Spleen (tissue), 7 donors: Measurements from ENCODE around the gene ARL6IP1.

Experiments
- POLR2A ChIP-seq, 3 donors: fragments of 450-650 bp; IDR thresholded peaks; one replicate each; pipeline ENCODE4 v1.5.1; 2017; ENCODE audit warnings: antibody characterized with exemption in 3 of 3, mild to moderate bottlenecking in 1 of 3
- TF ChIP-seq, protein P1 (sequence below), 11 experiments: fragments of 200-600 bp in 7 of 11; fragments of 450-650 bp in 4 of 11; sonication (generic) in 4 of 11; IDR thresholded peaks in 8 of 11; conservative IDR thresholded peaks in 3 of 11; 1 replicate in 7 of 11; 2 replicates in 4 of 11; pipeline versions ENCODE4 v1.4.0 to v1.8.0; 2016 to 2021; ENCODE audit warnings: antibody characterized with exemption in 11 of 11, inconsistent platforms in 4 of 11, mild to moderate bottlenecking in 1 of 11
- donor health status: DM: no; HTN: no; CAD: no; lungs with moderate emphysema.
- donor health status: DM: no; HTN: no; CAD: no.
- donor health status: DM: no; HTN: no; CAD: no.

DNA sequence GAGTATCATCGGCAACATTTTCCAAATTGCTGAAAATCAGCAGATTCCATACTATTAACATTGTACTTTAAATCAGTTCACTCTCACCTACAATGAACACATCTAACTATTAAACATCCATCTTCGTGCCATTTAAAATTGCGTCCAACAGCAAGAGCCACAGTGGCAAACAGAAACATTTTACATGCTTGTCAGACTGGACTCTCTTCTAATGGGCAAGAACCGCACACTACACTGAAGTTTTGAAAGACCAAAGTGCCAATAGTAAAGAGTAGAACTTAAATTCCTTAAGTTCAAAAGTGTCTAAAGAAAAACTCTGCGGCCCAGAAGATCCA, 11.9 kb downstream of the ARL6IP1 start:
- TF ChIP-seq, protein P1, sequence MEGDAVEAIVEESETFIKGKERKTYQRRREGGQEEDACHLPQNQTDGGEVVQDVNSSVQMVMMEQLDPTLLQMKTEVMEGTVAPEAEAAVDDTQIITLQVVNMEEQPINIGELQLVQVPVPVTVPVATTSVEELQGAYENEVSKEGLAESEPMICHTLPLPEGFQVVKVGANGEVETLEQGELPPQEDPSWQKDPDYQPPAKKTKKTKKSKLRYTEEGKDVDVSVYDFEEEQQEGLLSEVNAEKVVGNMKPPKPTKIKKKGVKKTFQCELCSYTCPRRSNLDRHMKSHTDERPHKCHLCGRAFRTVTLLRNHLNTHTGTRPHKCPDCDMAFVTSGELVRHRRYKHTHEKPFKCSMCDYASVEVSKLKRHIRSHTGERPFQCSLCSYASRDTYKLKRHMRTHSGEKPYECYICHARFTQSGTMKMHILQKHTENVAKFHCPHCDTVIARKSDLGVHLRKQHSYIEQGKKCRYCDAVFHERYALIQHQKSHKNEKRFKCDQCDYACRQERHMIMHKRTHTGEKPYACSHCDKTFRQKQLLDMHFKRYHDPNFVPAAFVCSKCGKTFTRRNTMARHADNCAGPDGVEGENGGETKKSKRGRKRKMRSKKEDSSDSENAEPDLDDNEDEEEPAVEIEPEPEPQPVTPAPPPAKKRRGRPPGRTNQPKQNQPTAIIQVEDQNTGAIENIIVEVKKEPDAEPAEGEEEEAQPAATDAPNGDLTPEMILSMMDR (IDR thresholded peaks at IDR 0.05 in 8 of 11, conservative IDR thresholded peaks at IDR 0.05 in 3 of 11), result no peak
- TF ChIP-seq POLR2A (IDR thresholded peaks at IDR 0.05), result no peak
